A673 (cell line): ENCODE results near the gene PLCB4. TPM values are rescaled to one million over a fixed set of nuclear protein-coding genes. Genes with fewer than 3 reads are reported as not detected.

Source experiments
- BruUV-seq: library from RNA; stranded (reverse); fragments of 400-500 nt; replicated peaks from 2 replicates; lab custom pipeline; 2021; lab: Mats Ljungman, UMichigan
- CTCF ChIA-PET: fragments of 300-600 bp; sonication (Branson Sonifier 250); formaldehyde crosslinking; loops from one replicate; lab custom pipeline; 2022; ENCODE audit warnings: antibody characterized with exemption; lab: Charles Lee
- POLR2A ChIA-PET: fragments of 300-600 bp; sonication (Branson Sonifier 250); formaldehyde crosslinking; loops from one replicate; lab custom pipeline; 2022; ENCODE audit warnings: antibody characterized with exemption; ENCODE audit not compliant: low non-redundant PET; lab: Charles Lee
- DNase-seq: peaks from one replicate; pipeline ENCODE4 v3.0.0-alpha.2; 2015; ENCODE audit warnings: low spot score
- H3K27ac ChIP-seq: fragments of 200-600 bp; sonication (generic); 2 replicates; pipeline ENCODE4 v1.5.1; 2016; ENCODE audit warnings: mixed run types, low read depth, mild to moderate bottlenecking, mixed read lengths, antibody characterized with exemption, low read length; ENCODE audit not compliant: poor library complexity, severe bottlenecking
- H3K27me3 ChIP-seq: fragments of 200-600 bp; sonication (generic); replicated peaks from 2 replicates; pipeline ENCODE4 v1.6.1; 2017; ENCODE audit warnings: mixed run types, low read depth, mild to moderate bottlenecking, mixed read lengths, antibody characterized with exemption, low read length; ENCODE audit not compliant: insufficient read depth, poor library complexity
- H3K36me3 ChIP-seq: fragments of 200-600 bp; sonication (generic); 2 replicates; pipeline ENCODE4 v1.6.1; 2016; ENCODE audit warnings: mixed run types, mild to moderate bottlenecking, mixed read lengths, antibody characterized with exemption, low read length; ENCODE audit not compliant: insufficient read depth, poor library complexity, severe bottlenecking
- H3K4me1 ChIP-seq: fragments of 200-600 bp; sonication (generic); 2 replicates; pipeline ENCODE4 v1.6.1; 2017; ENCODE audit warnings: mixed run types, mild to moderate bottlenecking, mixed read lengths, antibody characterized with exemption, low read length; ENCODE audit not compliant: insufficient read depth, poor library complexity, severe bottlenecking
- H3K4me3 ChIP-seq: fragments of 200-600 bp; sonication (generic); 2 replicates; pipeline ENCODE4 v1.5.1; 2016; ENCODE audit warnings: low read depth, mixed run types, mild to moderate bottlenecking, mixed read lengths, low read length; ENCODE audit not compliant: poor library complexity, severe bottlenecking
- H3K9me3 ChIP-seq: fragments of 200-600 bp; sonication (generic); 2 replicates; pipeline ENCODE4 v1.6.1; 2016; ENCODE audit warnings: mixed run types, low read depth, mild to moderate bottlenecking, mixed read lengths, antibody characterized with exemption, low read length; ENCODE audit not compliant: poor library complexity, severe bottlenecking
- CTCF ChIP-seq: fragments of 300-800, 200-600 bp; sonication (generic); conservative IDR thresholded peaks from 2 replicates; pipeline ENCODE4 v1.5.1; 2017; ENCODE audit warnings: low read depth, mild to moderate bottlenecking, antibody characterized with exemption, low read length, moderate library complexity, mixed read lengths
- EZH2 ChIP-seq: fragments of 200-600 bp; sonication (generic); IDR thresholded peaks from 2 replicates; pipeline ENCODE4 v1.6.1; 2017; ENCODE audit warnings: borderline replicate concordance, low read depth, mild to moderate bottlenecking, mixed read lengths, antibody characterized with exemption, low read length; ENCODE audit not compliant: poor library complexity, severe bottlenecking
- intact Hi-C: fragments of 100-400 bp; cut with micrococcal nuclease; formaldehyde crosslinking; loops from one replicate; pipeline ENCODE4 v1.10.0; 2022; ENCODE audit not compliant: unreplicated experiment
- total RNA-seq: library from RNA; stranded (reverse); gene quantifications from 2 replicates; pipeline ENCODE4 v1.2.3, GENCODE V29; 2021

Gene PLCB4
- total RNA-seq, 1 experiment from 2014 or later, result 6.2 TPM

- Histone ChIP-seq H3K27me3 (no peaks in the 10 kb centered on the region), H3K4me1 (no peaks in the 10 kb centered on the region), H3K9me3 (no peaks in the 10 kb centered on the region), H3K27ac (no peak overlapping the region), H3K4me3 (no peak overlapping the region), H3K36me3 (no peaks in the 10 kb centered on the region)
- ChIA-PET CTCF (no interaction called here), POLR2A (no interaction called here)
- no peak for DNase-seq
- TF ChIP-seq CTCF (no peak), EZH2 (no peak)
- BruUV-seq, result no TSS peak
- intact Hi-C loops, result no loop called here
Observed at GRCh38 chr20:9179193-9179802, 110.4 kb downstream of the PLCB4 start.

- intact Hi-C loops, result no loop called here
- TF ChIP-seq EZH2, result no peak
- no peak for TF ChIP-seq CTCF
- Histone ChIP-seq H3K27me3 (no peaks in the 10 kb centered on the region), H3K4me3 (no peak overlapping the region), H3K27ac (no peak overlapping the region), H3K36me3 (no peaks in the 10 kb centered on the region), H3K4me1 (no peaks in the 10 kb centered on the region), H3K9me3 (no peaks in the 10 kb centered on the region)
- CTCF ChIA-PET, result no interaction called here
- no TSS peak for BruUV-seq
- POLR2A ChIA-PET, result no interaction called here
- DNase-seq, result no peak
Observed at GRCh38 chr20:9179867-9180266, 111.0 kb downstream of the PLCB4 start.

DNA sequence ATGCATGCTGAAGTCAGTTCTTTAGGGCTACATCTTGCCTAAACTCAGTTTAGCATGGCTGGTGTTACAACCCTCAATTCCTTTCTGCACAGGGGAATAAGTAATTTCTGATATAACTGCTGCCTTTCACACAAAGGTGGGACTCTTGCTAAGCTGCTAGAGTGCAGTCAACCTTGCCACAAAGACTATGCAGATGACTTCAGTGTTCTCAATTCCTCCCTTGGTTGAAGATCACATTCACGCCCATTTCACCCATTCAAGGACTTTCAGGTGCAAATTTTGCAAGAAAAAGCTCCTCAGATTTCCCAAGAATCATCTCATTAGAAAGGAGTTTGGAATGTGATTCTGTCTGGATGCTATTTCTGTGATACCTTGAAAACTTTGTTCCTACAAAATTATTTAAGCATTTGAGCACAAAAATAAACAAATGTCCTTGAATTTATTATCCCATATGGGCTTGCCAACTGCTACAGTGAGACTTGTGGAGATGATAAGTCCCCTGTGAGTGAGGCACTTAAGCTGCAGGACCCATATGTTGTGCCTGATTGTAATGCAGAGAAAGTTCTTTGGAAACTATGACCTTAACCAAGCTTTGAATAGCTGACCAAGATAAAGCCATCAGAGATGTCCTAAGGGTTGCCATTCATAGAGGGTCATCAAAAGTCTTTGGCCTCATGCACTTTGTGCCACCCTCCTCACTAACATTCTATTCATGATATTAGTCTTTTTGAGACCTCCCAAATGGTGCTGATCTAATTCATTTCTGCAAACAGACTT is 111.8 kb downstream of the PLCB4 start:
- ChIA-PET CTCF (no interaction called here), POLR2A (no interaction called here)
- DNase-seq, result no peak
- H3K36me3 ChIP-seq, result no peaks in the 10 kb centered on the region
- no peak overlapping the region for H3K27ac ChIP-seq
- TF ChIP-seq EZH2, result no peak
- no peak for TF ChIP-seq CTCF
- no peaks in the 10 kb centered on the region for H3K4me1 ChIP-seq
- H3K27me3 ChIP-seq, result no peaks in the 10 kb centered on the region
- no peaks in the 10 kb centered on the region for H3K9me3 ChIP-seq
- no TSS peak for BruUV-seq
- intact Hi-C loops, result no loop called here
- no peak overlapping the region for H3K4me3 ChIP-seq
